Activated T-helper 1 cell treated with anti-CD3 and anti-CD28 coated beads, Interleukin-12 subunit alpha, Interleukin-12 subunit beta, Interleukin-2, Interleukin-4 antibody, amounts not matched to agents 30 ng/mL and 10 ng/mL and 1 ng/mL, durations not matched to agents 14 hours and 24 hours and 36 hours (primary cell): ENCODE data around the gene RSPO4. TPM values are rescaled to one million over a fixed set of nuclear protein-coding genes. Genes with fewer than 3 reads are reported as not detected.
"Not testable (repeated sequence)": the region's sequence is repeated elsewhere in the genome, so short reads cannot be mapped to it uniquely, and the experiment has no call there.

ENCODE experiments used
- DNase-seq: peaks from one replicate; pipeline ENCODE4 v3.0.0; 2021; ENCODE audit warnings: low spot score
- H3K27ac Mint-ChIP-seq: one replicate; pipeline ENCODE4 v1.8.0; 2021; ENCODE audit warnings: mild to moderate bottlenecking, mixed read lengths
- H3K27me3 Mint-ChIP-seq: one replicate; pipeline ENCODE4 v1.8.0; 2022; ENCODE audit warnings: mild to moderate bottlenecking, moderate library complexity, mixed read lengths; ENCODE audit not compliant: insufficient read depth
- H3K36me3 Mint-ChIP-seq: one replicate; pipeline ENCODE4 v1.8.0; 2021; ENCODE audit warnings: low read depth, mixed read lengths
- H3K4me1 Mint-ChIP-seq: one replicate; pipeline ENCODE4 v1.8.0; 2021; ENCODE audit warnings: low read depth, mixed read lengths
- H3K4me3 Mint-ChIP-seq: one replicate; pipeline ENCODE4 v1.8.0; 2021; ENCODE audit warnings: mild to moderate bottlenecking, moderate library complexity, mixed read lengths
- H3K9me3 Mint-ChIP-seq: one replicate; pipeline ENCODE4 v1.8.0; 2021; ENCODE audit warnings: mixed read lengths
- intact Hi-C: fragments of 100-400 bp; cut with micrococcal nuclease; formaldehyde crosslinking; loops from one replicate; pipeline ENCODE4 v1.15.1; 2024
- total RNA-seq: library from RNA; stranded (reverse); gene quantifications from 2 replicates; pipeline ENCODE4 v1.2.3, GENCODE V29; 2022

RSPO4 gene
- total RNA-seq, 1 donor from 2014 or later: not detected

DNA sequence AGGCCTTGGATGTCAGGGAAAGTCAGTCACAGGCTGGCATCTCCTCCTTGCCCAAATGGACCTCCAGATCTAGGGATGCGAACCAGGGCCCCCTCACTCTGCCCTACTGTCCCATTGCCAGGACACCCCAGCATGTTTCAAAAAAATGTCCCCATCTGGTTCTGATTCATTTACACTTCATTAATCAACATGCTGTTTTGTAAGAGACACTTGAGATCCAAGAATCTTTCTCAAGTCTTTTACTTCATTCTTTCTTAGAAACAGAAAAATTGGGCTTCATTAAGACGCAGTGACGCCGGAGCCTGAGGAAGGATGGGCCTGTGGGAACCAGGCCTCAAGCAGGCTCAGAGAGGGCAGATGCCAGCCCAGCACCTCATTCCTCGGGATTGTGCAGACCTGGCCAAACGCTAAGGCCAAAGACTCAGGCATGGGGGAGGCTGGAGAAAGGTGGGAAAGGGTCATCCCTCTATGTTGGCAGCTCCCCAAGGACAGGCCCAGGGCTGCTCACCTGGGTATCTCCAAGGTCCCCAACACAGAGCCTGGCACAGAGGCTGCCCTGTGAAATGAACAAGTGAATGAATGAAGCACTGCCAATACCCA, 3.8 kb downstream of the RSPO4 start:
- intact Hi-C loops: no loop called here
- Mint-ChIP-seq H3K4me3 (no peak overlapping the region), H3K36me3 (no peaks in the 10 kb centered on the region), H3K4me1 (no peaks in the 10 kb centered on the region), H3K27me3 (peaks cover 40% of the 10 kb centered on the region), H3K27ac (no peak overlapping the region), H3K9me3 (no peaks in the 10 kb centered on the region)
- DNase-seq: no peak

DNA sequence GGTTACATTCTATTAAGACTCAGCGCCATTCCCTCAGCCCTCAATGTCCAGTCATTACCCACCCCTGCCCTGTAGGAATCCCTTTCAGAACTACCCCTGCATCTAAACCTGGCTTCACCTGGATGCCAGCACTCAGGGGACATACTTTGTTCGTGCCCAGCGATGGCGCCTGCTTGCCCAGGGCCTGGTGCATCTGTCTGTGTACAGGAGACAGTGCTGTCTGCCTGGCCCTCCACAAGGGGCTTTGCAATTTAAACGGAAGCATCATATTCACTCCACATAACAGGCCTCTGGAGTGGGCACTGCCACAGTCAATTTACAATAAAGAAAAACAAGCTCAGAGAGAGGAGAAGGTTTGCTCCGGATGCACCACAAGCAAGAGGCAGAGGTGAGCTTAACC, 4.6 kb downstream of the RSPO4 start:
- intact Hi-C loops: no loop called here
- H3K27ac Mint-ChIP-seq: no peak overlapping the region
- H3K36me3 Mint-ChIP-seq: no peaks in the 10 kb centered on the region
- H3K4me1 Mint-ChIP-seq: no peaks in the 10 kb centered on the region
- DNase-seq: no peak
- H3K4me3 Mint-ChIP-seq: no peak overlapping the region
- H3K9me3 Mint-ChIP-seq: no peaks in the 10 kb centered on the region
- peaks cover 34% of the 10 kb centered on the region for H3K27me3 Mint-ChIP-seq

DNA sequence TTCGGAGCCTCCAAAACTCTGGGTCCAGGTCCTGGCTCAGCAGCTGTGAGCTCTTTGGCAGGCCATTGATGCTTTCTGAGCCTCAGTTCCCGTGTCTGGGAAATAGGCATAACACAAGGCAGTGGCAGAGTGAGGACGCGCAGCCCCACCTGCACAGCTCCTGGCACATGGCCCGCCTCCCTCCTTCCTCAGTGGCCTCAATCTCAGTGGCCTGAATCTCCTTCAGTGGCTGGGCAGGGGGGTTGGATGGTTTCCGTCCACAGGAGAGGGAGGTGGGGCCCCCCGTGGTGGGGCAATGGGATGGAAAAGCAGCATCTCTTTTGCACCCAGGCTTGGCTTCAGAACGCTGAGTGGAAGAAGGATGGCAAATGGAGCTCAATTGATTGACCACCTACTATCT, 5.1 kb downstream of the RSPO4 start:
- no peak overlapping the region for H3K4me3 Mint-ChIP-seq
- intact Hi-C loops: no loop called here
- H3K27ac Mint-ChIP-seq: no peak overlapping the region
- no peaks in the 10 kb centered on the region for H3K36me3 Mint-ChIP-seq
- no peaks in the 10 kb centered on the region for H3K9me3 Mint-ChIP-seq
- H3K27me3 Mint-ChIP-seq: peaks cover 35% of the 10 kb centered on the region
- H3K4me1 Mint-ChIP-seq: no peaks in the 10 kb centered on the region
- no peak for DNase-seq

DNA sequence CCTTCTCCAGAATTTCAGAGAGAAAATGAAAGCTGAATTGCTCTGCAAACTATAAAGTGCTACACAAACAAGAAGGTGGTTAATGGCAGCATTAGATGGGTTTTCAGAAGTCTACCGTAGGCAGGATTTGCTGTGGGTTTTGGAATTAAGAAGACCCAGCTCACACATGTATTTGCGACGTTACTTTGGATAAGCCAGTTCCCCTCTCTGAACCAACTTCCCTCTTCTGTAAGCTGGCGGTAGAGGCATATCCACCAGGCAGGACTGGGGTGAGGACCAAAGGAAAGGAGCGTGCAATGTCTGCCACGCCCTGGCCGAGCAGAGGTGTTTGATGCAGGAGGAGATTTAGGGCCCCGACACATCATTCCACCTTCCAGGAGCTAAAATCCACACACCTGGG, 6.9 kb downstream of the RSPO4 start:
- Mint-ChIP-seq H3K4me1 (no peaks in the 10 kb centered on the region), H3K27ac (no peak overlapping the region), H3K36me3 (no peaks in the 10 kb centered on the region)

DNA sequence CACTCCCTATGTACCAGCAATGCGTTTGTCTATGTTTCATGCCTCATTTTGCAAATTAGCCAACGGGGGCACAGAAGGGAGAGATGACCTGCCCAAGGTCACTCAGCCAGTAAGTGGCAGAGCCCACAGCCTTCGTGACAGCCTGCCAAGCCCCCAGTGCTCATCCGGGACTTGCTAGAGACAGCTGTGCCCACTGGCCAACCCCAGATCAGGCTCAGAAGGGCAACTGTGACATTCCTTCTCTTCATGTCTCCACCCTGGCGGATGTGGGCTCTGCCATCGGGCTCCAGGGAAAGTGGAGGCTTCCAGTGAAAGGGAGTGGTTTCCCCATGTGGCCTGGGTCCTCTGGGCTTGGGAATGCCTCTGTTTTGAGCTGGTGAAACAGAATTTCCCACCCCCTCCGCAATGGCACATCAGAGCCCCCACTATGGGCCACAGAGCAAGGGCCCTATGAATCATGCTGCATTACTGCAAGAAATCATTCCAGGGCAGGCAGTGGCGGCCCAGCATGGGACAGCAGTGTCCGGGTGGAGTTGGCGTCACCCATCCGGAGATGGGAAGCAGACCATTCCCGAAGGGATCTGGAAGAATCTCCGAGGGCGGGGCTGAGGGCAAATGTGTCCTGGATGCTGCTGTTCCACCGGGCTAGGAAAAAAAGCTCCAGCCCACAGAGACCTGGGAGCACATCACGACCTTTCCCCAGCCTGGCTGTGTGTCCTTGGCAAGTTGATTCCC, 9.1 kb downstream of the RSPO4 start:
- no peak overlapping the region for H3K27ac Mint-ChIP-seq
- no peaks in the 10 kb centered on the region for H3K36me3 Mint-ChIP-seq
- H3K9me3 Mint-ChIP-seq: no peaks in the 10 kb centered on the region
- peaks cover 18% of the 10 kb centered on the region for H3K27me3 Mint-ChIP-seq
- no peak overlapping the region for H3K4me3 Mint-ChIP-seq
- intact Hi-C loops: no loop called here
- DNase-seq: no peak
- no peaks in the 10 kb centered on the region for H3K4me1 Mint-ChIP-seq

More for the DNA sequence above, 6.9 kb downstream of the RSPO4 start:
- intact Hi-C loops: no loop called here
- no peak for DNase-seq
- Mint-ChIP-seq H3K9me3 (no peaks in the 10 kb centered on the region), H3K4me3 (no peak overlapping the region), H3K27me3 (peaks cover 24% of the 10 kb centered on the region)

DNA sequence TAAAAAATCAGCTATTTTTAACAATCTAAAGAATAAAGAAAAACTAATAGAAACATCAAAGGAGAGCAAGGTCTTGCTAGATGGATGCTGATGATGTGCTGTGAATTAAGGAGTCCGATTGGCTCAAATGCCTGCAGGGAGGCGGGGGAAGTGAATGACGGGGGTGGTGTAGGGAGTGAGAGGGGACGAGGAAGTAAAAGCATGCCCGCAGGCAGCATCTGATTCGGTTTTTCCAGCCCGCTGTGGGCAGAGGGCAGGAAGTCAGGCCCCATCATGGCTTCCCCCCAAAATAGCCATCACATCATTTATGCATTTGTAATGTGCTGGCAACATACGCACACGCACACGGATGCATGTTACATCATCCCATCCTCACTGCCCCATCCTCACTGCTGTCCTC, 10.3 kb downstream of the RSPO4 start:
- Mint-ChIP-seq H3K4me3 (no peak overlapping the region), H3K27me3 (peaks cover 18% of the 10 kb centered on the region), H3K36me3 (no peaks in the 10 kb centered on the region), H3K4me1 (no peaks in the 10 kb centered on the region), H3K27ac (no peak overlapping the region), H3K9me3 (no peaks in the 10 kb centered on the region)
- intact Hi-C loops: no loop called here
- no peak for DNase-seq

DNA sequence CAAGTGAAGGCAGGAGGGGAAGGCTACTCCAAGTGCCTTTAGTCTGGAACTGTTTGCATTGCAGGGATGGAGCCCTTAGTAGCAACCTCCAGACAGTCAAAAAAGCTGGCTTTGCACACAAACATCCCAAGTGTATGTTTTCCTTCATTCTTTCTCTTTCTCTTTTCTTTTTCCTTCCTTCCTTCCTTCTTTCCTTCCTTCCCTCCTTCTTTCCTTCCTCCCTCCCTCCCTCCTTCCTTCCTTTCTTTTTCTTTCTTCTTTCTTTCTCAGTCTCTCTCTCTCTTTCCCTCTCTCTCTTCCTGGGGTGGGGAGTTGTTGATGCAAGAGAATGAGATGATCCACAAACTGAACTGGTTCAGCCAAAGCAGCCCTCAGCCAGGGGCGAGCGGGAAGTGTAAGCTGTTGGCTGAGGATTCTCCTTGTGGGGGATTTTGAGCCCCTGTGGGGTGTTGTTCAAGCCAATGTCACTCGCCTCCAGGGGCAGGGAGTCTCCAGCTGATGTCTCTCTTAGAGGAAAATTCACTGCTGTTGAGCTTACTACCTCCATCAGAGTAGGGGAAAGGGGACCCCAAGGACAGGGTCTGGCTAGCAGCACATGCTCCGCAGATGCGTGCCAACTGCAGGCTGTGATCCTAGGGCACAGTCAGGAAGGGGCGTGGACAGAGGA, 11.7 kb downstream of the RSPO4 start:
- intact Hi-C loops: no loop called here
- Mint-ChIP-seq H3K27me3 (peaks cover 24% of the 10 kb centered on the region), H3K27ac (no peak overlapping the region), H3K4me1 (no peaks in the 10 kb centered on the region), H3K4me3 (no peak overlapping the region), H3K9me3 (no peaks in the 10 kb centered on the region), H3K36me3 (no peaks in the 10 kb centered on the region)
- DNase-seq: no peak

DNA sequence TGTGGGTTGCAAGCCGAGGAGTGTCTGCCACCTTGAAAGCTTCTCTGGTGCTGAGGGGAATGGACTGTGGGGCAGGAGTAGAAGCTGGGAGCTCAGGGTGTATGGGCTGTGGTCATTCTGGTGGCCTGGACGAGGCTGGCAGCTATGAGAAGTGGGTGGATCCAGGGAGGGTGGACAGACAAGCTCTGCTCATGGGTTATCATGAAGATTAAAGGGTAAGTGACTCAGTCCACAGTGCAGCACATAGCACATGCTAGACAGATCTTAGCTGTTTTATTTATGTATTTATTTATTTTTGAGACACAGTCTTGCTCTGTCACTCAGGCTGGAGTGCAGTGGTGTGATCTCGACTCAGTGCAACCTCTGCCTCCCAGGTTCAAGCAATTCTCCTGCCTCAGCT, 13.8 kb downstream of the RSPO4 start:
- peaks cover 19% of the 10 kb centered on the region for H3K27me3 Mint-ChIP-seq
- no peak for DNase-seq
- intact Hi-C loops: no loop called here

DNA sequence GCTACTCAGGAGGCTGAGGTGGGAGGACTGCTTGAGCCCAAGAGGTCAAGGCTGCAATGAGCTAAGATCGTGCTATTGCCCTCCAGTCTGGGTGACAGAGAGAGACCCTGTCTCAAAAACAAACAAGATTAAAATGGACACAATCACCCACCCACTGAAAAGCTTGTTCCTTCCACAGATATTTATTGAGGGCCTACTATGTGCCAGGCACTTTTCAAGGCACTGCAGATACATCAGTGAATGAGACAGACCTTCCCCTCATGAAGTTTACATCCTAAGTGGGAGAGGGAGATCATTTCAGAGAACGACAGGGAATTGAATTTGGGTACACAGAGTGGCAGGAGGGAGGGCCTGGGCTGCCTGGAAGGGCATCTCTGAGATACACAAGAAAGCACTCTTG, 14.4 kb downstream of the RSPO4 start:
- intact Hi-C loops: no loop called here
- no peaks in the 10 kb centered on the region for H3K9me3 Mint-ChIP-seq
- H3K4me3 Mint-ChIP-seq: no peak overlapping the region
- H3K4me1 Mint-ChIP-seq: no peaks in the 10 kb centered on the region
- H3K36me3 Mint-ChIP-seq: no peaks in the 10 kb centered on the region
- no peak for DNase-seq
- H3K27ac Mint-ChIP-seq: no peak overlapping the region
- peaks cover 19% of the 10 kb centered on the region for H3K27me3 Mint-ChIP-seq

More for the DNA sequence above, 13.8 kb downstream of the RSPO4 start:
- H3K9me3 Mint-ChIP-seq: no peaks in the 10 kb centered on the region
- H3K4me1 Mint-ChIP-seq: no peaks in the 10 kb centered on the region
- H3K36me3 Mint-ChIP-seq: no peaks in the 10 kb centered on the region
- no peak overlapping the region for H3K27ac Mint-ChIP-seq
- no peak overlapping the region for H3K4me3 Mint-ChIP-seq

DNA sequence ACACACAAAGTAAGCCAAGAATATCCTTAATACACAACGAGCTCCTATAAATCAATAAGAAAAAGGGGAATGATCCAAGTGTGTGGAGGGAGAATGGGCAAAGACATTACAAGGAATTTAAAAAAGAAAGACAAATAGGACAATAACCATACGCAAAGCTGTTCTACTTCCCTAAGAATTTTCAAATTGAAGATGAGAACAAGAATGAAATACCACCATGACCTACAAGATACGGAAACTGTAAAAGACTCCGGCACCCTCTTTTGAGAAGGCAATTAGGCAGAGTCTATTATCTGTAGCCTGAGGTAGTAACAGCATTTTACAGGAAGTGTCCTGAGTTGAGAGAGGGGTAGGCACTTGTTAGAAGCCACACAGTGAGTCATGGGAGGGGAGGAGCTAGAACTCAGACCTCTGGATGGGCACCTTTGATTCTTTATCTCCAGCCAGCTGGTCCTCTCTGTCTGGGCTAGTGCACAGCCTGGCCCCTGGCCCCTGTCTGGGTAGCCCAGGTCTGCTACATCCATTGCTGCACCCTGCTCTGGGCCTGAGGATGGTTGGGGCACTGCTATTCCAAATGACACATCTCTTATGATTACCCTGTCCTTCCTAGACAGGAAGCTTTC, 15.3 kb downstream of the RSPO4 start:
- Mint-ChIP-seq H3K9me3 (no peaks in the 10 kb centered on the region), H3K4me3 (no peak overlapping the region), H3K4me1 (no peaks in the 10 kb centered on the region), H3K27me3 (peaks cover 13% of the 10 kb centered on the region), H3K36me3 (no peaks in the 10 kb centered on the region), H3K27ac (no peak overlapping the region)
- intact Hi-C loops: no loop called here
- DNase-seq: no peak

DNA sequence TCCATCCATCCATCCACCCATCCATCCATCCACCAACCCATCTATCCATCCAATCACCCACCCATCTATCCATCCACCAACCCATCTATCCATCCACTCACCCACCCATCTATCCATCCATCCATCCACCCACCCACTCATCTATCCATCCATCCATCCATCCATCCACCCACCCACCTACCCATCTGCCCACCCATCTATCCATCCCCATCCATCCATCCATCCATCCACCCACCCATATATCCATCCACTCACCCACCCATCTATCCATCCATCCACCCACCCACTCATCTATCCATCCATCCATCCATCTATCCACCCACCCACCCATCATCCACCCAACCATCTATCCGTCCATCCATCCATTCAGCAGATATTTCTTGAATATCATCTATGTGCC, 17.1 kb downstream of the RSPO4 start:
- H3K9me3 Mint-ChIP-seq, DNase-seq, H3K27ac Mint-ChIP-seq, H3K4me3 Mint-ChIP-seq, H3K4me1 Mint-ChIP-seq, intact Hi-C loops, H3K36me3 Mint-ChIP-seq, H3K27me3 Mint-ChIP-seq: not testable (repeated sequence)

DNA sequence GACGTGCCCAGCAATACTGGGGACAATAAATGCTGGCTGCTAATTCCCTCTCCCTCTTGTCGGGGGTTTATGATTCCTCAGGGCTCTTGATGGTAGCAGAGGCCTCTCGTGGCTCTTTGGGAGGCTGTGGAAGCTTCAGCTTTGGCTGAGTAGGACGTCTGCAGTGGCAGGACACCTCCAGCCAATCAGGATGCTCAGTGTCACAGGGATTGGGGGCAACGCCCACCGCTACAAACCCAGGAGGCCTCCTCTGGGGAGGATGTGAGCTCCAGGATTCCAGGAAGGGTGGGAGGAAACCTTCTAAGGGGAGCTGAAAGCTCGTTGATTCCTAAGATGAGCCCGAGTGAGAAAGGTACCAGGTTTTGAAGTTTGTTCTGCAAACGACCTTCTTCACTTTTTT, 19.4 kb downstream of the RSPO4 start:
- Mint-ChIP-seq H3K4me3 (no peak overlapping the region), H3K36me3 (no peaks in the 10 kb centered on the region), H3K9me3 (no peaks in the 10 kb centered on the region), H3K27me3 (peaks cover 12% of the 10 kb centered on the region), H3K27ac (no peak overlapping the region), H3K4me1 (no peaks in the 10 kb centered on the region)
- DNase-seq: no peak
- intact Hi-C loops: no loop called here

DNA sequence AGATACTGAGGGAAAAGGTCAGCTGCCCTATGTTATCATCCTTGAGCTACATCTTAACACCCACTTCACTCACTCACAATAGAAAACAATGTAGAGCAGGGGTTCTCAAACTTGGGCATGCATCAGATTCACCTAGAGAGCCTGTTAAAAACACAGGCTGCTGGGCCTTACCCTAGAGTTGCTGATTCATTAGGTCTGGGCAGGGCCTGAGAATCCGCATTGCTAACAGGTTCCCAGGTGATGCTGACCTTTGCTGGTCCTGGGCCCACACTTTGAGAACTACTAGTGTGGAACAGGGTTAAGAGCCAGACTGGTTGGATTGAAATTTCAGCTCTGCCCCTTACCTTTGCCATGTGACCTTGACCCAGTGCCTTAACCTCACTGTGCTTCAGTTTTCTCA, 25.1 kb downstream of the RSPO4 start:
- intact Hi-C loops: loop anchor here (10.0 kb wide), 1 partner anchor 208 kb away; the partner anchor contains the start of gene TMEM74B
- no peaks in the 10 kb centered on the region for H3K36me3 Mint-ChIP-seq
- no peaks in the 10 kb centered on the region for H3K9me3 Mint-ChIP-seq
- no peak overlapping the region for H3K4me3 Mint-ChIP-seq
- no peaks in the 10 kb centered on the region for H3K4me1 Mint-ChIP-seq
- no peak overlapping the region for H3K27ac Mint-ChIP-seq
- H3K27me3 Mint-ChIP-seq: peaks cover 7% of the 10 kb centered on the region
- DNase-seq: no peak
